ENCODE results near the gene MAP3K10.

MAP3K10 gene

DNA sequence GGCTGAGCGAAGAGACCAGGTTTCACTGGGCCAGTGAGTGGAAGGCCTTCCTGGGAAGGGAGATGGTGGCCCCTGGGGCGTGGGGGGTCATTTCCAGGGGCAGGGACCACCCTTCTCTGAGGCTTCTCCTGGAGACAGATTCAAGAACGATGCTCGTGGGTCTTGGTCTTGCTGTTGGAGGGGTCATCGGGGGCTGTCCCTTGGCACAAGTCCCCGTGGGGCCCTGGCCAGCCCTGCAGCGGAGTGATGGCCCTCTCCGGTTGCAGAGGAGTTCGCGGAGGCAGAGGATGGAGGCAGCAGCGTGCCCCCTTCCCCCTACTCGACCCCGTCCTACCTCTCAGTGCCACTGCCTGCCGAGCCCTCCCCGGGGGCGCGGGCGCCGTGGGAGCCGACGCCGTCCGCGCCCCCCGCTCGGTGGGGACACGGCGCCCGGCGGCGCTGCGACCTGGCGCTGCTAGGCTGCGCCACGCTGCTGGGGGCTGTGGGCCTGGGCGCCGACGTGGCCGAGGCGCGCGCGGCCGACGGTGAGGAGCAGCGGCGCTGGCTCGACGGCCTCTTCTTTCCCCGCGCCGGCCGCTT, 22.1 kb downstream of the MAP3K10 start:
- DNase-seq (ENCODE audit: low read depth), result no peak
- no peak overlapping the region for H3K4me3 ChIP-seq (ENCODE audit: low read depth, low read length)
- TF ChIP-seq, protein P1, sequence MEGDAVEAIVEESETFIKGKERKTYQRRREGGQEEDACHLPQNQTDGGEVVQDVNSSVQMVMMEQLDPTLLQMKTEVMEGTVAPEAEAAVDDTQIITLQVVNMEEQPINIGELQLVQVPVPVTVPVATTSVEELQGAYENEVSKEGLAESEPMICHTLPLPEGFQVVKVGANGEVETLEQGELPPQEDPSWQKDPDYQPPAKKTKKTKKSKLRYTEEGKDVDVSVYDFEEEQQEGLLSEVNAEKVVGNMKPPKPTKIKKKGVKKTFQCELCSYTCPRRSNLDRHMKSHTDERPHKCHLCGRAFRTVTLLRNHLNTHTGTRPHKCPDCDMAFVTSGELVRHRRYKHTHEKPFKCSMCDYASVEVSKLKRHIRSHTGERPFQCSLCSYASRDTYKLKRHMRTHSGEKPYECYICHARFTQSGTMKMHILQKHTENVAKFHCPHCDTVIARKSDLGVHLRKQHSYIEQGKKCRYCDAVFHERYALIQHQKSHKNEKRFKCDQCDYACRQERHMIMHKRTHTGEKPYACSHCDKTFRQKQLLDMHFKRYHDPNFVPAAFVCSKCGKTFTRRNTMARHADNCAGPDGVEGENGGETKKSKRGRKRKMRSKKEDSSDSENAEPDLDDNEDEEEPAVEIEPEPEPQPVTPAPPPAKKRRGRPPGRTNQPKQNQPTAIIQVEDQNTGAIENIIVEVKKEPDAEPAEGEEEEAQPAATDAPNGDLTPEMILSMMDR (IDR thresholded peaks at IDR 0.05; ENCODE audit: control insufficient read depth, extremely low read depth, insufficient read depth), result no peak

DNA sequence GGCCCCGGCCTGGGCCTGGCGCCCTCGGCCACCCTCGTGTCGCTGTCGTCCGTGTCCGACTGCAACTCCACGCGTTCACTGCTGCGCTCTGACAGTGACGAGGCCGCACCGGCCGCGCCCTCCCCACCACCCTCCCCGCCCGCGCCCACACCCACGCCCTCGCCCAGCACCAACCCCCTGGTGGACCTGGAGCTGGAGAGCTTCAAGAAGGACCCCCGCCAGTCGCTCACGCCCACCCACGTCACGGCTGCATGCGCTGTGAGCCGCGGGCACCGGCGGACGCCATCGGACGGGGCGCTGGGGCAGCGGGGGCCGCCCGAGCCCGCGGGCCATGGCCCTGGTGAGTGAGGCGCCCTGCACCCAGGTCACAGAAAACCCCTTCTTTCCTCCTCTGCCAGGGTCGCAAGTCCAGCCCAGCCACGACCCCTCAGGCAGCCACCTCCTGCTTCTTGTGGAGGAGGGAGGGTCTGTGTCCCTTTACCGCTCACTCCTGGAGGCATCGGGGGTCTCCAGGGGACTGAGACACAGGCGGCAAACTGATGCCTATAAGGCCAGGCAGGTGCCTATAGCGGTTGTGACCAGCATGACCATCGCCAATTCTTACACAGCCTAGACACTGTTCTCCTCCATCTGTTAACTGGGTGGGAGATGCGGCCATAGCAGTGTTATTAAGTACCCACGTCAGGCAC, 22.8 kb downstream of the MAP3K10 start:
- H3K4me3 ChIP-seq (ENCODE audit: low read depth, low read length), result no peak overlapping the region
- TF ChIP-seq, protein P1 (IDR thresholded peaks at IDR 0.05; ENCODE audit: control insufficient read depth, extremely low read depth, insufficient read depth), result no peak
- no peak for DNase-seq (ENCODE audit: low read depth)

DNA sequence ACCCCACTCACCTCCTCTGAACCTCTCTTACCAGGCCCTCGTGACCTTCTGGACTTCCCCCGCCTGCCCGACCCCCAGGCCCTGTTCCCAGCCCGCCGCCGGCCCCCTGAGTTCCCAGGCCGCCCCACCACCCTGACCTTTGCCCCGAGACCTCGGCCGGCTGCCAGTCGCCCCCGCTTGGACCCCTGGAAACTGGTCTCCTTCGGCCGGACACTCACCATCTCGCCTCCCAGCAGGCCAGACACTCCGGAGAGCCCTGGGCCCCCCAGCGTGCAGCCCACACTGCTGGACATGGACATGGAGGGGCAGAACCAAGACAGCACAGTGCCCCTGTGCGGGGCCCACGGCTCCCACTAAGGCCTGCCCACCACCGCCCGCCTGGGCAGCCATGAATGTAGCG, 23.7 kb downstream of the MAP3K10 start:
- no peak for DNase-seq (ENCODE audit: low read depth)
- no peak overlapping the region for H3K4me3 ChIP-seq (ENCODE audit: low read depth, low read length)
- TF ChIP-seq, protein P1 (IDR thresholded peaks at IDR 0.05; ENCODE audit: control insufficient read depth, extremely low read depth, insufficient read depth), result no peak

DNA sequence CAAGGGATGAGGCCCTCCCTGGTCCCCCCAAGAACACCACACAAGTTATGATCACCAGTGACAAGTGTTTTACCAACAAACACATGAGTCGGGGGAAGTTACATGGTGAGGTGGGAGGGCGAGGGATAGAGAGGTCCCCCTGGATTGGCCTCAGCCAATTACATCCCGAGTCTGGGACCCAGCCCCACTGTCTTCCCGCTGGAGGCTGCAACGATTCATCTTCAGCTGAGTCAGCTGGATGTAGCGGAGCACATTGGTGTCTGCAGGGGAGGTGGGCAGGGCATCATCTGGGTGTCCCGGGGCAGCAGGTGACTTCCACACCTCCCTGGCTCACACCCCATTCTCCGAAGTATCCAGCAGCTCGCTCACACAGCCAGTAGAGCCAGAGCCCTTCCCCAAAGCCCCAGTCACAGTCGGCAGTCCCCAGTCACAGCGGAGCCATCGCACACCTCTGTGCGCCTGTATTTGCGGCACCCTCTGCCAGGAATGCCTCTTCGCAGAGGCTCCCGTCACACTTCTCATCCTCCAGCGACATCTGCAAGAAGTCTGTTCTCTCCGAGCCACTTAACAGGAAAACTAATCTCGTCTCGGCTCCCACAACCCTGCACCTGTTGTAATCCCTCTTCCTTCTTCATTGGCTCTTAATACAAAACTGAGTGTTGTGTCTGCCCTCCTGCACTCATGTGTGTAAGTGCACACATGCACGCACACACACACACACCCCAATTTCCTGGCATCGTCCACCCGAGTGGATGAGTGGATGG, 25.0 kb downstream of the MAP3K10 start:
- TF ChIP-seq, protein P1 (IDR thresholded peaks at IDR 0.05; ENCODE audit: control insufficient read depth, extremely low read depth, insufficient read depth), result no peak
- peak overlapping the region; percentile 42 for H3K4me3 ChIP-seq (ENCODE audit: low read depth, low read length)

DNA sequence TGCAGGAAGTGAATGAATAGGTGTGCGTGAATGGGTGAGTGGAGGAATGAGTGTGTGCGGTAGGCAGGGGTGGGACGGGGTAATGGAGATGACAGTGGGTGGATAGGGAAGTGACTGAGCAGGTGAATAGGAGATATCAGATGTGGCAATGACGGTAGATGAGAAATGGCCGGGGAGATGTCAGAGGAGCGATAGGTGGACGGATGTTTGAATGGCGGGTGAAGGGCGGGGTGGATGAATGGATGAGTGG, 25.5 kb downstream of the MAP3K10 start:
- H3K4me3 ChIP-seq (ENCODE audit: low read depth, low read length), result peak overlapping the region; percentile 42
- TF ChIP-seq, protein P1 (IDR thresholded peaks at IDR 0.05; ENCODE audit: control insufficient read depth, extremely low read depth, insufficient read depth), result no peak

More for the DNA sequence above, 25.0 kb downstream of the MAP3K10 start:
- no peak for DNase-seq (ENCODE audit: low read depth)

DNA sequence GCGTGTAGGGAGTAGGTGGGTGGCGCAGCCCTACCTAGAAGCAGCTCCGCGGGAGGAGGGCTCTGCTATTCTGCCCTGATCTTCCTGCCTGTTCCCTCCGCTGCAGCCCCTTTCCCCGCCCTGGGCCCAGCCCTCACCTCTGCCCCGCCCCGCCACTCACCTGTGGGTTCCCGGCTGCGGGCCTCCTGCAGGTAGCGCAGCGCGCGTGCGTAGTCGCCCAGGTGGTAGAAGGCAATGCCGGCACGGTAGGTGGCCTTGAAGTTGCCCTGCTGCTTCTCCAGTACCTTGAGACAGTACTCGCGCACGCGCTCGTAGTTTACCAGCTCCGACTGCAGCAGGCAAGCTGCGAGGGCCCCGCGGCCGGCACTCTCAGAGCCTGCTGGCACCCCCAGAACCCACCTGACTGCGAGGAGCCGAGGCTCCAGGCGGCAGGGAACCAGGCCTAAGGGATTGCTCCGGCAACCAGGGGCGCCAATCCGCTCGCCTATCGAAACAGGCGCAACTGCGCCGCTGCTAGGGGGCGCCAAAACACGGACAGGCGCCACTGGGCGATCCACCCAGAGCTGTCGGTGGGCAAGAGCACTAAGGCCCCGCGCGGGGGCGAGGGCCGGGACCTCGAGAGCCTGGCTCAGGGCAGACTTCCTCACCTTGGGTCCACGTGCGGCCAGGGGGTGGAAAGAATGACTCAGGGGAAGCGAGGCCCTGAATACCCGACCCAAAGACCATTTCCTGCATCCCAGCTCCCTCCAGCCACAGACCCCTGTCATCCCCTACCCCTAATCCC, 26.0 kb downstream of the MAP3K10 start:
- DNase-seq (ENCODE audit: low read depth), result peak; percentile 54
- H3K4me3 ChIP-seq (ENCODE audit: low read depth, low read length), result peak overlapping the region; percentile 42
- TF ChIP-seq, protein P1 (IDR thresholded peaks at IDR 0.05; ENCODE audit: control insufficient read depth, extremely low read depth, insufficient read depth), result peak; percentile 74

More for the DNA sequence above, 25.5 kb downstream of the MAP3K10 start:
- no peak for DNase-seq (ENCODE audit: low read depth)
